HEK293T (cell line): Measurements from ENCODE around the gene AHR.
"Not testable (repeated sequence)": the region's sequence is repeated elsewhere in the genome, so short reads cannot be mapped to it uniquely, and the experiment has no call there.

ENCODE experiments used
- ELF4 ChIP-seq: fragments of 450-650 bp; IDR thresholded peaks from 2 replicates; pipeline ENCODE4 v1.6.1; 2017; ENCODE audit warnings: antibody characterized with exemption
- FOXM1 ChIP-seq: fragments of 450-650 bp; IDR thresholded peaks from 2 replicates; pipeline ENCODE4 v1.6.1; 2017; ENCODE audit warnings: mild to moderate bottlenecking, borderline replicate concordance
- SUZ12 ChIP-seq: fragments of 450-650 bp; IDR thresholded peaks from 2 replicates; pipeline ENCODE4 v1.6.1; 2016; ENCODE audit warnings: mild to moderate bottlenecking

DNA sequence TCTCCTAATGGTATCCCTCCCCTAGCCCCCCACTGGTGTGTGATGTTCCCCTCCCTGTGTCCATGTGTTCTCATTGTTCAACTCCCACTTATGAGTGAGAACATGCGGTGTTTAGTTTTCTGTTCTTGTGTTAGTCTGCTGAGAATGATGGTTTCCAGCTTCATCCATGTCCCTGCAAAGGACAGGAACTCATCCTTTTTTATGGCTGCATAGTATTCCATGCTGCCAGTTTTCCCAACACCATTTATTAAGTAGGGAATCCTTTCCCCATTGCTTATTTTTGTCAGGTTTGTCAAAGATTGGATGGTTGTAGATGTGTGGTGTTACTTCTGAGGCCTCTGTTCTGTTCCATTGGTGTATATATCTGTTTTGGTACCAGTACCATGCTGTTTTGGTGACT lies 50.5 kb downstream of the AHR start:
- not testable (repeated sequence) for TF ChIP-seq FOXM1, ELF4, SUZ12
